SK-N-MC (cell line): ENCODE results near the gene NAGPA.

Experiments
- EZH2 ChIP-seq: fragments of 200-600 bp; sonication (generic); IDR thresholded peaks from one replicate; pipeline ENCODE4 v1.6.1; 2017; ENCODE audit warnings: antibody characterized with exemption
- FOXP2 ChIP-seq: optimal IDR thresholded peaks from 2 replicates; pipeline ENCODE3; 2011; ENCODE audit warnings: mild to moderate bottlenecking, moderate library complexity; ENCODE audit not compliant: insufficient read depth; ENCODE audit errors: extremely low read length, control extremely low read depth
- POLR2AphosphoS5 ChIP-seq: IDR thresholded peaks from 2 replicates; pipeline ENCODE4 v1.6.1; 2012; ENCODE audit warnings: mild to moderate bottlenecking, low read depth, low read length, borderline replicate concordance

- no peak for TF ChIP-seq POLR2AphosphoS5
- TF ChIP-seq EZH2, result no peak
- TF ChIP-seq FOXP2, result no peak
Measured at GRCh38 chr16:5005916-5006315, 27.8 kb downstream of the NAGPA start.
